ENCODE data around the gene LSM7.

The LSM7 gene

GRCh38 chr19:2308114-2308556 is 20.3 kb downstream of the LSM7 start, which contains the start of gene LINGO3:
TSS of gene LINGO3 (minus strand) at chr19:2308154. CDS start at chr19:2291776, 16,378 bp downstream.
- DNase-seq (ENCODE audit: low spot score), result no peak
- TF ChIP-seq CTCF (IDR thresholded peaks at IDR 0.05; ENCODE audit: extremely low read depth, missing control alignments), result no peak

GRCh38 chr19:2307518-2308012 is 20.8 kb downstream of the LSM7 start:
- TF ChIP-seq CTCF (IDR thresholded peaks at IDR 0.05; ENCODE audit: extremely low read depth, missing control alignments), result no peak
- no peak for DNase-seq (ENCODE audit: low spot score)

- no peak for TF ChIP-seq CTCF (IDR thresholded peaks at IDR 0.05; ENCODE audit: extremely low read depth, missing control alignments)
- DNase-seq (ENCODE audit: low spot score), result no peak
These were observed 21.4 kb downstream of the LSM7 start for GRCh38 chr19:2306971-2307370.

GRCh38 chr19:2306281-2306806 is 22.0 kb downstream of the LSM7 start:
- TF ChIP-seq CTCF (IDR thresholded peaks at IDR 0.05; ENCODE audit: extremely low read depth, missing control alignments), result no peak
- DNase-seq (ENCODE audit: low spot score), result no peak

GRCh38 chr19:2305452-2306280 is 22.7 kb downstream of the LSM7 start:
- no peak for TF ChIP-seq CTCF (IDR thresholded peaks at IDR 0.05; ENCODE audit: extremely low read depth, missing control alignments)
- no peak for DNase-seq (ENCODE audit: low spot score)

GRCh38 chr19:2303211-2303798 is 25.1 kb downstream of the LSM7 start:
- DNase-seq (ENCODE audit: low spot score), result no peak
- TF ChIP-seq CTCF (IDR thresholded peaks at IDR 0.05; ENCODE audit: extremely low read depth, missing control alignments), result no peak

All from GM20000 (cell line).